ENCODE results near the gene PHF24.
A peak's percentile ranks its signal among the peaks of the same experiment; 100 is the strongest.

PHF24 gene

DNA sequence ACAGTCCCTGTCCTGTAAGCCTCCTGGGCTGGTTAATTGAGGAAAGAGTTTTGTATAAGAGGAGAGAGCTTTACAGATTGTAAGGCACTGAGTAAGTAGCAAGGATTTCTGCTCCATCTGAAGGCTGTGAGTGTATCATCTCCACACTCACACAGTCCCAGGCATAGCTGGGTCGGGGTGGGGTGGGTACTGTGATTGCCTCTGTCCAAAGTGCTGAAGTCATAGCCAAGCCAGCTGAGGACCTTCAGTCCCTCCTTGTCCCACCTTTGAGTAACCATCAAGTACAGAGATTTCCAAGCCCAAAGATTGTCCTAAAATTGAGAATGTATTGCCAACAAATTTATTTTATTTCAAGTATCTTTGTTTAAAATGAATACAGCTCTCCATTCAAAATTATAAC is 26.0 kb downstream of the PHF24 start:
- DNase-seq, result no peak

DNA sequence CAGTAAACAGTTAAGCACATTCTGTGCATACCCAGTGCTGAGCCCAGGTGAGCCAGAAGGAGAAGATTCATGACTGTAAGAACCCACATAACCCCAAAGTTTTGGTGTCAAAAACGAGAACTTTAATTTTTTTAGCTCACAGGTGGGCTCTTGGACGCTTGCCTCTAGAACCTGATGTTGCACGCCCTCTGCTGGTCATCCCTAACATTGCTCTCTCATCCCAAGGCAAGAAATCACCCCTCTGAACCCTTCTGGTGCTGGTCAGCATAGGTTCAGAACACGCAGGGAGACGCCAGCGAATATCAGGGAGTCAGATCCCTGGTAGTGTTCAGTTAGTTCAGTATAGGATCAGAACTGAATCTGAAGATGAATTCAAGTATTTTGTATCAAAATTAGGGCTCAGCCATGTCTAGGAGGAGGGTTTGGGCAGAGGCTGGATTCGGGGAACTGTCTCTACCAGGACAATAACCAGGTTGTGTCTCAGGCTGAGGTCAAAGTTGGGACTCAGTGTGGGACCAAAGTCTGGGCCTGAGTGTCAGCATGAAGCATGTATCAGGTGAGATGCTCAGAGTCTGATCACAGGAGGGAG is 27.3 kb downstream of the PHF24 start:
- DNase-seq, result peak; percentile 40

DNA sequence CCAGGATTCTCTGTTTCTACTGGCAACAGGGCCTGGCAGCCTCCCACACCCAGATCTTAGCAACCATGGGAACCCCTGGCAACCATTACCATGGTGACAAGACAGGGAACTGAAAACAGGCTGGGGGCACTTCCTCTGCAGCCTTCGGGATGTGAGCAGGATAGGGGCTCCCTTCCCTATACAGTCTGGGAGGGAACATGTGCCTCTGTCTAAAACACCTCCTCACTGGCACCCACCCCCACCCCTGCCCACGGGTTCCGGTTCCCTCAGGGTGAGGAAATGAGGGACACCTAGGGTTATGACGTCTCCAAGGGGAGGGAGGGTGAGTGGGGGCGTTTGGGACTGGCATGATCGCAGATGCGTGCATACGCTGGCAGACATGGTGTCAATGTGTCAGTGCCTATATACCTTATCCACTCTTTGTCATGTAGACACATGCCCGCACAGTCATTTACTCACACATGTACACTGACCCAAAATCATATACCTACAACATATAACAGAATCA is 28.5 kb downstream of the PHF24 start:
- peak; percentile 9 for DNase-seq

DNA sequence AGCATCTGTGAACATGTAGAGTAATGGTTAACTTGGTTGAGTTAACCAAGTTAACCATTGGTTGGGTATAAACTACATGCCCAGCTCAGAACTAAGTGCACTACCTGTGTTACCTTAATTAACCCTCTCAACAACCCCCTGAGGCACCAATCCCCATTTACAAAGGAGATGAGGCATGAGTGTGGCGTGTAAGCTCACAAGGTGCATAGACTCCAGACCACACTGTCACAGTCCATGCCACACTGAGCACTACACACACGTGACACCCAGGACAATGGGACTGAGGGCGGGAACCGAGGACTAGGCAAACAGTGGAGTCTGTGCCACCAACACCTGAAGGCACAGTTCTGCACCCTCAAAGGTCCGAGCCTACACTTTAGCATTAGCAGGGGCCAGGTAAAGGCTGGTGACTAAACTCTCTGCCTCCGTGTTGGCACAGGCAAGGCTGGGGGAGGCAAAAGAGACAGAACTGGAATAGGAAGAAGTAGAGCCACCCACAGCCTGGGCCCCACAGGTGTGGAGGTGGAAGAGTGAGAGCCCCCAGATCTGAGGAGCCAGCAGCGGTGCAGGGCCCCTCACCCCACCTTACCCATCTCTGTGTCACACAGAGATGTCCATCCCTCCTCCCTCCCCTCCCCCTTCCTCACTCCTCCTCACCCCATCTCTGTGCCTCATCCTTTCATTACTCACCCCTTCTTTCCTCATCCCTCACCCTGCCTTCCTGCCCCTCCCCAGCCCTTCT is 29.2 kb downstream of the PHF24 start:
- DNase-seq, result peak; percentile 39

DNA sequence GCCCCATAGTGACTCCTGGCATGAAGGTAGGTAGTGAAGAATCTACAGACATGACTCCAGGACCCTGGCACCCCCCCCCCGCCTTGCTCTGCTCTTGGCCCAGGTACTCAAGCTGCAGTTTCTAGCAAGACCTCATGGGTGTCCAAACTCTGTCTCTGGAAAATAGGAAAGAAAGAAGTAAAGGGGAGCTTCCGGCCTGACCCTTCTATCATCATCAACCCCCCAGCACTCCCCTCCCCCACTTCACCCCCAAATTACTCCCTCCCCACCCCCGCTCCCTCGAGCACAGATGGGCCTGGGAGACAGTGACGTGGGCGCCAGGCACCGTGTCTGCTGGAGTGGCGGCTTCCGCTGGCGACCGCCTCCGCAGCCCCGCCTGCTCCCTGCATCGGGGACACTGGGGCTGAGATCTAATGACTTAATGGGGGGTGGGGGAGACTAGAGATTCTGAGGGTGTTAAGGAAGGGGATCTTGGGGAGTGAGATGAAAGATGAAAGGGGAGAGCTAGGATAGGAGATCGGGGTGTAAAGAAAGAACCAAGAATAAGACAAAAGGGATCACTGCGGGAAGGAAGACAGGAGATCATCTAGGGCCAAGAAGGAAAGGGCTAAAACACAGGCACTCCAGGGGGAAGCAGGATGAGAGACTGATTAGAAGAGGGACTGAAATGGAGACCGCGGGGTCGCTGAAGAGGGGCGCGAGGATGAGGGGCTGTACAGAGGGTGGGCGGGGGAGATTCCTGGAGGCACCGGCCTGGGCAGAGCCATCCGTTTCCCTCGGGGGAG is 30.3 kb downstream of the PHF24 start:
- peak; percentile 21 for DNase-seq

DNA sequence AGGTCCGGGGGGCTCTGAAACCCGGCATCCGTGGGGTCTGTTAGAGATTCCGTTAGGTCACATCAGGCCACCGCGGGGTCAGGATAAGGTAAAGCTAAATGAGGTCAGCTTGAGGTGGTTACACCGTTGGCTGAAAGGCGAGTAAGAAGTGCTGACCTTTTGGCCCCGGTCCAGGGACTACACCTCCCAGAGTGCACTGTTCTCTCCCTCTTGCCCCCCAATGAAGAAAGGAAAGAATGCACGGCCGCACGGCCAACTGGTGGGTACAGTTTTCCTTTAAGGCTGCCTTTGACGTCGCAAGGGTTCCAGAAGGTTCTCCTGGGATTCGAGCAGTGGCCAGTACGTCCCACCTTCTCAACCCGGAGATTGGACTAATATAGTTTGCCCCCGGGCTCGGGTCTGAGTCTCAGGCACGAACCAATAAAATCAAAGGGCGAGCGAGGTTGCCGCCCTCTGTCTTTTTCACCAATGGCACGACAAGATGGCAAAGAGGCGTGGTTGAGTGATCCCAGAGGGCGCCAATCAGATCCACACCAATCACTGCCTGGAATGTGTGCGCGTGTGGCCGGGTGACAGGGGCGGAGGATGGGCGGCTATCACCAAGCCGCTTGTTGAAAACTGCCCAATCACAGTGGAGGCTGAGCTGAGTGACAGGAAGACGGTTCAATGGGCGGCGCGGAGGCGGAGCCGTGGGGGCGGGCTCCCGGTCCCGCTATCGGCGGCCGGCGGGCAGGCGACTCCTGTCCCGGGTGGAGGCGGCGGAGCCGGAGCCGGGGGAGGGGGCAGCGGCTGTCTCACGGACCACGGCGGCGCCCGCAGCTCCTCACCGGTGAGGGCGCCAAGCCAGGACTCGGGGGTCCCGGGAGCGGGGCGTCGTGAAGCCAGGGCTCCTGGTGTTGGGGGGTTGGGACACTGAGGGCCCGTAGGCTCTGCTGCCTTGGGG is 31.2 kb downstream of the PHF24 start, which contains the start of gene DNAJB5:
DNAJB5 (plus strand) TSS at position 743 of the 943 bp plus-strand sequence. CDS start 886 bp downstream, outside the sequence.
- peak; percentile 98 for DNase-seq

DNA sequence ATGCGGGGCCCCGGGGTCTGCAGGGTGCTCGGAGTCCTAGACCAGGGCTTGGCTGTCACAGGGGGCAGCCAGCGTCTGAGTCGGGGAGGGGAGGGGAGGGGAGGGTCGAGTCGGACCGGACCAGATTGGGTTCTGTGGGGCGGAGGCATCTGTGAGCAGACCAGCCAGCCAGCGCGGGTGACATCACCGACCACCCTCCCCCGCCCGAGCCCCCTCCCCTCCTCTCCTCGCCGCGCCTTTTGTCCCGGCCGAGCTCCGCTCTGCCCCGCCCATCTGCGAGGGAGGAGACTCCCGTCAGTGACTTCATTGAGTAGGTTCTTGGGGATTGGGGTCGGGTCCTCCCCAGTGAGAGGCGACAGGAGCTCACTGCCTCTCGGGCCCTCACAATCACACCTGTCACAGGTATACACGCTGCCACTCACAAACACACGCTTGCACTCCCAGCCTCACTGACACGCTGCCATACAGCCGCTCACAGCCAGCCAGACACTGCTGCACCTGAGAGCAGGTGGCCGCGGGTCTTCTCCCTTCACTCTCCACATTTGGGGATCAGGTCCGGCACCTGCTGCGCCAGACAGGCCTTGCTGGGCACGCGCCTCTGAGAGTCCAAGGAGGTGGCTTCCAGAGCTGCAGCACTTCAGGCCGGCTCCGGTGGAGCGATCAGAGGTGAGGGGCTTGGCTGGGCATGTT is 32.0 kb downstream of the PHF24 start:
- DNase-seq, result no peak

DNA sequence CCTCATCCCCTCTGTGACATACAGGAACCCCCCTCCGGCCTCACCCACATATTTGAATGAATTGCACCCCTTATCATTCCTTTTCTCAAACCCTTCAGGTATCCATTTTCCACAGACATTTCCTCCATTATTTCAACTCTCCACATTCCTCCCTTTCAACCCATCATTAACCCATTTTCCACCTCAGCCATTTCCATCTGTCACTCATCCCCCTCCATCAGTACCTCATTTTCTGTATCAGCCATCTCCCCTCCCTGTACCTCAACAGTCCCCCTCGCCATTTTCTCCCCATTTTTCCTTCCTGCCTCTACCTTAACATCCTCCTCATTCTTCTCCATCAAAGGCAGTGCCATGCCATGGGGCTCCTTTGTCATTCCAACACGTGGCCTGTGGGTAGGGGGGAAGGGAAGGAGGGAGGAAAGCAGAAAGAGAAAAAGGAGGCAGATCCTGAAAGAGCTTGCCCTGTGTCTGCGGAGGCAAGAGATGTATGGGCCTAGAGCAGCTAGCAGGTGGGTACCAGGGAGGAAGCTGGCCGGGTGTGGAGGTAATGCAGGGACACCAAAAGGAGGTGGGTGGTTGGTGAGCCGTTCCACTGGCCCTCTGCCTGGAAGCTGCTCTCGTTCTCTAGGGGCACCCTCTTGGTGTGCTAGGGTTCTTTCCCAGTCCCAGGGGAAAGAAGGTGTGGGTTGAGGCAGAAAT is 33.0 kb downstream of the PHF24 start:
- DNase-seq, result no peak

DNA sequence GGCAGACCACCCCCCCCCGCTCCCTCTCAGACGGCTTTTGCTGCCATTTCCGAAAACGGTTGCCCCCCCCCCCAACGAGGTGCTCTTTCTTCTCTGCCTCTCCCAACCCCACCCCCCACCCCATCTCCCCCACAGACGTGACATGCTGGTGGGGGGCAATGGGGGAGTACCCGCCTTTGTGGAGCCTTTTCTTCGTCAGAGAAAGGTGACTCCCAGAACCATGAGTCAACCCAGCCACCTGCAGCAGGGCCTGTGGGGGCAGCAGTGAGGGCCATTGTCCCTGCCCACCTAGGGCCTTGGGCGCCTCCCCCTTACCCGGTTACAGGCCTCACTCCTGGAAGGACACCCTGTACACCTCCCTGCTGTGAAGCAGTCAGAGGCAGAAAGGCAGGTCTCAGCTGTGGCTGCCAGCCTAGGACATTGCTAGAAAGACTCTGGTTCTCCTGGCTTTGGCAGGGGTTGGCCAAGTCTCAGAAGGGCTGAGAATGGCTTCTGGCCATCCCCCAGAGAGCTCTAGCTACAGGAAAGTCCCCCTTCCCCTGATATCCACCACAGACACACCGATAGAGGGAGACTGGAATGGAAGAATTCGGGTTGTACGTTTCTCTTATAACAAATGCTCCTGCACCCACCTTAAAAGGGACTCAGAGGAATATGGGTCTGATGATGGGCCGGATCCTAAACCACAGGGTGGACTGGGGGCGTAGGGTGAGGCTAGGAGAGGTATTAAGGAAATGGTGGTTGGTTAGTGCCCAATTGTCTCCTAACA is 33.7 kb downstream of the PHF24 start:
- DNase-seq, result no peak

DNA sequence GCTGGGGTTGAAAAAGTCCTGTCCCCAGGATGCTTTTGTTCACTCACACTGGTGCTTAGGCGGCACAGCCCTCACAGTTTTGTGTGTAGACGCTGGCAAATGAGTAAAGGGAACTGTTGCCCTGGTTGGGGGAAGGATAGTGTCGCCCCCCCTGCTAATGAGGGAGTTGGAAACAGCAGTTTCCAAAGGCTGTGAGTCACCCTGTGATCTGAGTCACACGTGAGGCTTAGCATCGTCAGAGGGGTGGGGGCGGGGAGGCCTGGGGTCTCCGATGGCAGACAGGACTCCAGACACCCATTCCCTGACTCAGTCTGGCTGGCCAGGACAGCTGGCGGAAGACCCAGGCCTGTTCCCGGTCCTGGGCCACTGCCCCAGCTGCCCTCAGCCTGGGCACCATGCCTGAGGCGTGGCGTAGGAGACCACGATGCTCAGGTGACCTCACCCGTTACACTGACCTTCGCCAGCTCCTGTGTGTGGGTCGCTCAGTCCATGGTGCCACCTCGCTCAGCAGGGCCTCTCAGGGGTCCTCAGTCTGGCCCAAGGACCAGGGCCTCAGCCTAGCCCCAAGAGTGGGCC is 34.4 kb downstream of the PHF24 start:
- DNase-seq, result no peak

DNA sequence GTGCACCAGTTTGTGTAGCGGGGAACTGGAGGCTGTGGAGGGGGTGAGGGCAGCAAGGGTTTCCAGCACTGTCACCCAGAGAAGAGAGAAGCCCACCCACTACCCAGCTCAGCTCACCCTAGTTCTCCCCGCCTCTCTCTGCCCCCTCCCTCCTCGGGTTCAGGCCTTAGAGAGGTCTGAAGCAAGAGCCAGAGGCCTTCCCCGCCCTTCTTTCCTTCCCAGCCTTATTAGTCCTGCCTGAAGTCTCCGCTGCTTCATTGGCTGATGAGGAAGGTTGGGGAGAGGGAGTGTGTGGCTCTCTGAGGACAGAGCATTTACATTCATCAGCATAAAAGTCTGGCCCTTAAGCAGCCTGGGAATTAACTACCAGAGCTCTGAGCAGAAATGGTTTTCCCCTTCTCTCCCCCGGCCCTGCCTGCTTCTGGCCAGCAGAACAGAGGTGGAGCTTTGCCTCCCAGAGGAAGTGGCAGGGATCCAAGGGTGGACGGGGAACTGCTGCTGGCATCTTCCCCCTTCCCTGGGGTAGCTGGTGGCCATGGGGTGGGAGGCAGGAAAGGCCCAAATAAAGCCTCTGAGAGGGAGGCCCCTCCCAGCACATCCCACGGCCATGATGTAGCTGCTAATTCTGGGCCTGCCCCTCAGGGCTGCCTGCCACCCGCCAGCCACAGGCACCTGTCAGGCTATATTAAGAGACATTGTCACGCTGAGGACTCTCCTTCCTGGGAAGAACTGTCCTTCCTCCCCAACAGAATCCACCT is 35.6 kb downstream of the PHF24 start:
- peak; percentile 36 for DNase-seq

DNA sequence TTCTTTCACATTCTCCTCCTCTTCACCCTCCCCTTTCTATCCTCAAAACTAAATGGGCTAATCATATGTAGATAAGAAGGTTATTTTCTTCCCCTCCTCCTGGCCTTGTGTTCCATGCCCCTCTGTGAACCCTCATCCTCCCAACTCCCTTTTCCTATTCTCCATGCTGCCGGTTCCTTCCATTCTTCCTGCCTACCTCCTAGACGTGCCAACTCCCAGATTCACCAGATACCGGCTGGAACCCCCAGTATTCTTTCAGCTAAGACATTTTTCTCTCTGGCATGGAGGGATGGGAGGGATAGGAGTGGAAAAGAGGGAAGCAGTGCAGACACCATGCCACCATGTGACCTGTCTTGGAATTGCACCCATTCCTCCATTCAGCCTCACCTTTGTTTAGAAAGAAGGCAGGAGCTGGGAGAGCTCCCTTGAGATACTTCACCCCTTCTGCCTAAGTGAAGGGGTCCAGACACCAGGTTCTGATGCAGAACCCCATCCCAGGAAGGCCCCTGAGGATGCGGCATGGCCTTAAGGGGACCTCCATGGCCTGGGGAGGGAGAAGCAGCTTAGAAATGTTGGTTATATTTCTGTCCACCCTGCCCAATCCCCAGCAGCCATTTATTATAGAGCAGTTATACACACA is 36.3 kb downstream of the PHF24 start:
- peak; percentile 13 for DNase-seq

DNA sequence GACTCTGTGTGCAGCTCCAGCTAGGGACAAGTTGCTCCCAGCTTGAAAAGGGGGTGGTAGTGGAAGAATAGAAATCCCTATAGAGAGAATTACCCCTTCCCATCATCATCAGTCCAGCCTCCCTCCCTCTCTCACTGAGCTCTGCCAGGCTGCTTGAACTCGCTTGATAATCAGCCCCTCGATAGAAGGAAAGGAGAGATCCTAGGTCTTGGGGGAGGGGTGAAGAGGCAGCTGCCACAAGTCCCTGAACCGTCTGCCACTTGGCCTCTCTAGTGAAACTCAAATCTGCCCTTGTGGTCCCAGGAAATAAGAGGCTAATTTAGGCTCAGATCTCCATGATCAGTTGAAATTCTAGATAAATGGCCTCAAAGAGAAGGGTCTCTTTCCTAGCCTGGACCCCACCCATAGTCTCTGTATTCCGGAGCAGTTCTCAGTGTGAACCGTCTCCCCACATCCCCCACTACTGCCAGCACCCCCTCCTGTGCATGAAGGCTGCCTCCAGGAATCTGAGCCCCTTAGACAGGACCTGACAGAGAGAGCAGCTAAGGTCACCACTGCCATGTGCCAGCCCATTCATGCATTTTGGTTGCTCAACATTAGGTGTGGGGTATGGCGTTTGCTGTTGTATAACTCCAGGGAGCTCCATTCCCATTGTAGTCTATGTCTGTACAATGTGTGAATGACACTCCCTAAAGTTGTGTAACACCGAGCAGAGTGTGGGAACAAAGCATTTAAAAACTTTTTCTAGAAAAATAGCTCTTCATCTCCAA is 37.0 kb downstream of the PHF24 start:
- DNase-seq, result no peak

DNA sequence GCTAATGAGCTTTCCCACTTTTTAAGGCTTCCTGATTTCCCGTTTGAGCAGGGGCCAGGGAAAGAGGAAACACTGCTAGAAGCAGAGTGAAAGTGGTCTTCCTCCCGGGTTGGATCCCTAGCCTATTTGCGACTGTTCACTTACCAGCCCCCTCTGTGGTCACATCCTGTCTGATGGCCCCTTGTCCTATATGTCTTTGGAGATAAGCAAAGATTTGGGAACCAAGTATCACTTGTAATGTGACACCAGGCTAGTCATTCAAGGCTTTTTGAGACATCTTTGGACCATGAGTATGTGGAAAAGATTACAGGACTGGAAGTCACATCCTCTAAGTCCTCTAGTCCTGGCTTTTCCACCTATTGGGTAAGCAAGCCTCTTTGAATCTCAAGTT is 37.6 kb downstream of the PHF24 start:
- no peak for DNase-seq

DNA sequence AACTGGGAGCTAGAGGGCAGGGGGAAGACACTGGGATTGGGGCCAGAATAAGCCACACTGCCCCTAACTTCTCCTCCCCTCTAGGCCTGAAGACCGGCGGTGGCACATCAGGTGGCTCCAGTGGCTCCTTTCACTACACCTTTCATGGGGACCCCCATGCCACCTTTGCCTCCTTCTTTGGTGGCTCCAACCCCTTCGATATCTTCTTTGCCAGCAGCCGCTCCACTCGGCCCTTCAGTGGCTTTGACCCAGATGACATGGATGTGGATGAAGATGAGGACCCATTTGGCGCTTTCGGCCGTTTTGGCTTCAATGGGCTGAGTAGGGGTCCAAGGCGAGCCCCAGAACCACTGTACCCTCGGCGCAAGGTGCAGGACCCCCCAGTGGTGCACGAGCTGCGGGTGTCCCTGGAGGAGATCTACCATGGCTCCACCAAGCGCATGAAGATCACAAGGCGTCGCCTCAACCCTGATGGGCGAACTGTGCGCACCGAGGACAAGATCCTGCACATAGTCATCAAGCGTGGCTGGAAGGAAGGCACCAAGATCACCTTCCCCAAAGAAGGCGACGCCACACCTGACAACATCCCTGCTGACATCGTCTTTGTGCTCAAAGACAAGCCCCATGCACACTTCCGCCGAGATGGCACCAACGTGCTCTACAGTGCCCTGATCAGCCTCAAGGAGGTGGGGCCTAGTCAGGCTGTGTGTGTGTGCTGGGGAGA is 38.3 kb downstream of the PHF24 start:
- no peak for DNase-seq

DNA sequence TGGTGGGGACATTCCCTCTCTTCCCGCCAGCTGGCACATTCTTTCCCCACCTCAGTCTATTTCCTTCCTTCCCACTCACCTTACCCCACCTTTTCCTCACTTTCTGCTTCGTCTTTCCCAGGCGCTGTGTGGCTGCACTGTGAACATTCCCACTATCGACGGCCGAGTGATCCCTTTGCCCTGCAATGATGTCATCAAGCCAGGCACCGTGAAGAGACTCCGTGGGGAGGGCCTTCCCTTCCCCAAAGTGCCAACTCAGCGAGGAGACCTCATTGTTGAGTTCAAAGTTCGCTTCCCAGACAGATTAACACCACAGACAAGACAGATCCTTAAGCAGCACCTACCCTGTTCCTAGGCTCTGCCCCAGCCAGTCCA is 38.8 kb downstream of the PHF24 start:
- no peak for DNase-seq

DNA sequence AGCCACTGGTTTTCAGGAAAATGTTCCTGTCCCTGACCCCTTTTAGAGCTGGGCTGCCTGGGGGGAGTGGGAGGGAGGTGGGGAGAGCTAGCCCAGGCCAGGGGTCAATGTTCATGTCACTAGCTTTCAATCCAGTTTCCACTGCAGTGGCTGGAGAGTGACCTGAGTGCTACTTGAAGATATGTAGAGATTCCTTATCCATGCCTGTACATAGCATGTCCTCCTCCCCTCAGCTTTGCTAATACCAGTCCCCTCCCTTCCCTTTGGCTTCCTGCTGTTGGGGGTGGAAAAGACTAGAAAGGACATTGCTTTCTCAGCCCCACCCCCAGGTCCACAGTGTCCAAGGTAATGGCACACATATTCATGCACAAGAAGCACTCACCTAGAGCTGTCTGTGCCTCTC is 39.3 kb downstream of the PHF24 start:
- no peak for DNase-seq
